ENCODE measurements around the gene ZNF888.
"Not testable (repeated sequence)": the region's sequence is repeated elsewhere in the genome, so short reads cannot be mapped to it uniquely, and the experiment has no call there.

ZNF888 gene

GRCh38 chr19:52880895-52881389 is 42.3 kb downstream of the ZNF888 start:
- DNase-seq (ENCODE audit: low read depth in 4 of 4, low spot score in 1 of 4): no peak

GRCh38 chr19:52872996-52873395 is 50.2 kb downstream of the ZNF888 start:
- not testable (repeated sequence) for DNase-seq (ENCODE audit: low read depth in 4 of 4, low spot score in 1 of 4)

- DNase-seq (ENCODE audit: low read depth in 4 of 4, low spot score in 1 of 4): no peak
Measured at GRCh38 chr19:52871466-52871865, 51.8 kb downstream of the ZNF888 start.

- DNase-seq (ENCODE audit: low read depth in 4 of 4, low spot score in 1 of 4): not testable (repeated sequence)
Measured at GRCh38 chr19:52868031-52868430, 55.2 kb downstream of the ZNF888 start.

- peak; percentile 42 to 53 (median 47) for DNase-seq (ENCODE audit: low read depth in 4 of 4, low spot score in 1 of 4)
Measured at GRCh38 chr19:52857378-52858191, 65.6 kb downstream of the ZNF888 start, which contains the start of gene ZNF468. Gene ZNF468, minus strand, starts transcription at chr19:52857619. Its CDS starts 3,347 bp downstream, at chr19:52854272.

- DNase-seq (ENCODE audit: low read depth in 4 of 4, low spot score in 1 of 4): not testable (repeated sequence)
Measured at GRCh38 chr19:52856540-52857377, 66.5 kb downstream of the ZNF888 start.

Measured in stimulated activated CD4-positive, alpha-beta T cell treated with anti-CD3 and anti-CD28 coated beads, Interleukin-1b, Interleukin-23, amount 100 ng/mL, for 24 hours (primary cell).